GM18909 (cell line): ENCODE data around the gene UBE2Q2.
"Not testable (repeated sequence)": the region's sequence is repeated elsewhere in the genome, so short reads cannot be mapped to it uniquely, and the experiment has no call there.

Source experiments
- ATAC-seq: cut with Tn5 transposase; IDR thresholded peaks from one replicate; pipeline ENCODE4 v1.9.1; 2021; ENCODE audit warnings: mild to moderate bottlenecking; ENCODE audit not compliant: unreplicated experiment, poor library complexity

UBE2Q2 gene

GRCh38 chr15:75822685-75823278 is 20.5 kb upstream of the UBE2Q2 start:
- ATAC-seq, result no peak

DNA sequence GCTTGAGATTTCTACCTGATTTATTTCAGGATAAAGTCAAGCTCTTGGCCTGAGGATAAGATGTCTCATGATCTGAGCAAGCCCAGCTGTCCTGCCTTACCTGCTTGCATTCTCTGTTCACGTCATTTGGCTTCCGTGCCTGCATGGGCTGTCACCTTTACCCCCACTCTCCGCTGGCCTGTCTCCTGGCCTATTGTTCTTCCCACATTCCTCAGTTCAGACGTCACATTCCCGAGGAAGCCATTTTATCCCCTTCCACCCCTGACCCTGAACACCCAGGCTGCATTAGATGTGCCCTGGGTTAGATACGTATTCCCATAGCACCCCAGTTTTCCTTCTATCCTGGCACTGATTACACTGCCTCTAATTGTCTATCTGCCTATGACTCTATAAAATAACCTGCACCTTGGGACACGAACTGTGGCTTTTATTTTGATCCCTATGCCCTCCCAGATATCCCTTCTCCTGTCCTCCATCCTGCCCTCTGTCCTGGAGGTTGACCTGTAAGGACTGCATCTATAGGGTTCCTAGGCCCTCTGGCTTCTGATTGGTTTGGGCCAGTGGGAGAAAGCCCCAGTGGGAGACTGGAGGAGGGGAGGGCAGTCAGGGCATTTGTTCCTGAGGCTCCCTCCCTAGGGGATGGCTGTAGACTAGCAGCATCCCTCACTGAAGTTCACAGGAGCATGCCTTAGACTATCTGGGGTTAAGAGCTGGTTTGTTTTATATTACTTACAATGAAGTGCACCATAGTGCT is 19.2 kb upstream of the UBE2Q2 start:
- no peak for ATAC-seq

GRCh38 chr15:75827691-75828090 is 15.6 kb upstream of the UBE2Q2 start:
- ATAC-seq, result no peak

DNA sequence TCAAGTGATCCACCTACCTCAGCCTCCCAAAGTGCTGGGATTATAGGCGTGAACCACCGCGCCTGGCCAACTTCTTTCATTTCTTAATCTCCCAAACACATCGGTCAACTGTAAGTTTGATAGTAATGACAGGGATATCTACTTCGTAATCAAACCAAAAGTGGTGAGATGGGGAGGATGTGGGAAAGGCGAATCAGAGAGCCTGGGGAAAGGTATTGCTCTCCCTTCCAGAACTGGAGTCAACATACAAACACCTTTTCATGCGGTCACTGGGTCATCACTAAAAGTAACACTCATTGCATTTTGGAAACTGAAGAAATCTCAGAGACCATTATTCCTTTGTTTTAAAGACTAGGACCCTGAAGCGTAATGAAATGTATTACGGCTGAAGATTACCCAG is 14.8 kb upstream of the UBE2Q2 start:
- no peak for ATAC-seq

GRCh38 chr15:75830910-75831805 is 12.1 kb upstream of the UBE2Q2 start:
- ATAC-seq, result no peak

- no peak for ATAC-seq
Observed at GRCh38 chr15:75831806-75832102, 11.5 kb upstream of the UBE2Q2 start.

DNA sequence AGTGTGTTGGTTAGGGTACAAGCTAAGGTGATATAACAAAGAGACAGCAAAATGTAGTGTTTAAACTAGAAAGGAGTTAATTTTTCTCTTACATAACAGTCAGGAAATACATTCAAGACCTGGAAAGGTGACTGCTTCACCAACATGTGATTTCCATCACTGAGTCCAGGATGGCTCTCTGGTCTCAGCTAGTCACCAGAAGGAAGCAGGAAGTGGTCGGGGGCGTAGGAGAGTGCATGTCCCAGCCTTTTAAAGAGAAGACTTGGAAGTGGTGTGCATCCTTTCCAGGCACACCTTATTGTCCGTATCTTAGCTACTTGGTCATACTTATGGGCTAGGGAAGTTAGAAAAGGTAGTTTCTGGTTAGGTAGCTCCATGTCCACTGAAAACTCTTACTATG is 11.1 kb upstream of the UBE2Q2 start:
- ATAC-seq, result no peak

GRCh38 chr15:75834021-75834420 is 9.2 kb upstream of the UBE2Q2 start:
- ATAC-seq, result no peak

- no peak for ATAC-seq
Observed at GRCh38 chr15:75835990-75836958, 7.0 kb upstream of the UBE2Q2 start.

- ATAC-seq, result no peak
Observed at GRCh38 chr15:75836959-75837334, 6.3 kb upstream of the UBE2Q2 start.

- no peak for ATAC-seq
Observed at GRCh38 chr15:75840659-75841058, 2.6 kb upstream of the UBE2Q2 start.

DNA sequence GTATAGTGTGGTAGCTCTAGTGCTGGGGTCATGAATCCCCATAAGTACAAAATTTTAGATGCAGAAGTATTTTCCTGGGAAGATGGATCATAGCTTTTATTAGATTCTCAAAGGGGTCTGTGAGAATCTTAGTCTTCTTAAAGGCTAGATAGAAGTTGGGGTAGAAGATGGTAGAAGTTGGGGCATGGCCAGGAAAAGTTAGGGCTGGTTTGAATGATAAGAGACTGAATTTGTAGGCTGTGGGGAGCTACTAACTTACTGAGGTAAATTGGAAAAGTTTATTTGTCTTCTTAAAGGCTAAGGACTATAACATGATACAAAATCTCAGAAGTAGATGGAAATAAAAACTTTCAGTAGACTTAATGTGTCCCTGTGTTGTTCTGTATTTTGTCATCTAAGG is 1.6 kb upstream of the UBE2Q2 start:
- no peak for ATAC-seq

GRCh38 chr15:75843678-75844581 is 683 bp downstream of the UBE2Q2 start:
- ATAC-seq, result peak; percentile 60

- ATAC-seq, result no peak
Observed at GRCh38 chr15:75844629-75845335, 1.5 kb downstream of the UBE2Q2 start.

DNA sequence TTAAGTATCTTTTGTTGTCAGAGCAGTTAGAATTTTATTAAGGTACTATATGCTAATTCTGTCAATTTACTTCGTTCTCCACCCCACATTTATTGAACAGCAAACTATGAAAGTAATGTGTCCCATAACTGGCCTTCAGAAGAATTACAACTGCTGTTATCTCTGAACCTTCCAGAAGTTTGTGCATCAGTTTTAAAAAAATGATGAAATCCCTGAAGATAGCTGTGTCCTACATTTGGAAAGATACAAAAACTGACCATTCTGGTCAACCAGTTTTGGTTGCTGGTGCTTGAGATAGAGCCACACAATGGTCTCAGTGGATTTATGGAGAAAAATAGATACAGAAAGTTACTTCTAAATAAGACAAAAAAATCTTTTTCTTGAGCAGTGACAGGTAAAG is 5.9 kb downstream of the UBE2Q2 start:
- ATAC-seq, result no peak

DNA sequence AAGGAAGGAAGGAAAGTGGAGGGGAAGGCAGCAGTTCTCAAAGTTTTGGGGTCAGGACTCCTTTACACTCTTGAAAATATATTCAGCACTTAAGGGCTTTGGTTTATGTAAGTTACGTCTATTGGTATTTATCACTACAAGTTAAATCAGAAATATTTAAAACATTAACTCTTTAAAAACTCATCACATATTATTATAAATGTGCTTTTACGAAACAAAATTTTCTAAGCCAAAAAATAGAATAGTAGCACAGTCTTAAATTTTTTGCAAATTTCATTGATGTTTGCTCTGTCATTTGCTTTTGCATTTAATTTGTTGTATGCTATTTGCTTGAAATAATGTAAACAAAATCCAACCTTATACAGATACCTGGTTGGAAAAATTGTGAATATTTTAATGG is 7.5 kb downstream of the UBE2Q2 start:
- no peak for ATAC-seq

DNA sequence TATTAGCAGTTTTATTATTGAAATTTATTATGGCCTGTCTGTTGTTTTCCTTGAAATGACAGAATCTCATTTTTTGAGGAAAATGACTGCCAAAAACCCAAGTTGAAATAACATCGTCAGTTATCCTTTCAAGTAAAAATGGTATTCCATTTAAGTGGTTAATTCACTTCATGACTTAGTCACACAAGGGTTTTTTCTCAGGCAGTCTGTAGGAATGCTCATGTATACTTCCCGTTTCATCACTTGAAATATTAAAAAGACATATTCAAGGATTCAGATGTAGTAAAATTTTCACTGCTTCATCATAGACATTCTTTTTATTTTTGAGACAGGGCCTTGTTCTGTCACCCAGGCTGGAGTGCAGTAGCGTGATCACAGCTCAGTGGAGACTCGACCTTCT is 8.3 kb downstream of the UBE2Q2 start:
- not testable (repeated sequence) for ATAC-seq

DNA sequence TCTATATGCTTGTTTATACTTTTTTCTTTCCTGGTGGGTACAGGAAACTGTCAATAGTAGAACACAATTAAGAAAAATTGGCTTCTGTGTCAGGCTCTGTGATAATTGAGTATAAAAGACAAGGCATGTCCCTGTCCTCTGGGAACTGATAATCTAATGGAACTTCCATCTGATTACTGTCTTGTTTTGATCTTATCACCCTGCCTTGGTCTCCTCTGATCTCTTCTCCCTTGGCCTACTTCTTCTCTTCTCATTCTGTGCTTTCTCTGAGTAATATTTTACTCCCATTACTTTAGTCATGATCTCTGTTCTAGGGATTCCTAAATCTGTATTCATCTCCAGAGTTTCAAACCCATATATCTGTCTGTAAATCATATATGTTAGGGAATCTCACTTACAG is 14.6 kb downstream of the UBE2Q2 start:
- no peak for ATAC-seq
